Loucy (cell line): ENCODE results near the gene RPS6KA3.

ENCODE experiments used
- H2AFZ ChIP-seq: fragments of 200-600 bp; sonication (generic); 2 replicates; pipeline ENCODE4 v1.6.0; 2016; ENCODE audit warnings: antibody characterized with exemption, mild to moderate bottlenecking, low read length, moderate library complexity
- H3F3A ChIP-seq: fragments of 200-600 bp; 2 replicates; pipeline ENCODE4 v1.6.0; 2016; ENCODE audit warnings: antibody characterized with exemption, low read depth, mild to moderate bottlenecking
- H3K27me3 ChIP-seq: fragments of 200-600 bp; sonication (generic); 2 replicates; pipeline ENCODE4 v1.6.1; 2014; ENCODE audit warnings: low read length, mild to moderate bottlenecking; ENCODE audit not compliant: insufficient read depth, poor library complexity, severe bottlenecking
- H3K36me3 ChIP-seq: fragments of 200-600 bp; sonication (generic); 2 replicates; pipeline ENCODE4 v1.6.1; 2016; ENCODE audit warnings: low read length; ENCODE audit not compliant: insufficient read depth
- H3K4me1 ChIP-seq: fragments of 200-600 bp; sonication (generic); 2 replicates; pipeline ENCODE4 v1.5.1; 2014; ENCODE audit warnings: low read length, mild to moderate bottlenecking; ENCODE audit not compliant: insufficient read depth, poor library complexity, severe bottlenecking
- H3K4me2 ChIP-seq: fragments of 200-600 bp; sonication (generic); 2 replicates; pipeline ENCODE4 v1.6.0; 2014; ENCODE audit warnings: antibody characterized with exemption, low read length, low read depth, mild to moderate bottlenecking; ENCODE audit not compliant: poor library complexity, severe bottlenecking
- H3K4me3 ChIP-seq: fragments of 200-600 bp; sonication (generic); 2 replicates; pipeline ENCODE4 v1.5.1; 2014; ENCODE audit warnings: low read length, mild to moderate bottlenecking, mixed read lengths; ENCODE audit not compliant: poor library complexity, severe bottlenecking
- H3K79me2 ChIP-seq: fragments of 200-600 bp; sonication (generic); 2 replicates; pipeline ENCODE4 v1.6.1; 2014; ENCODE audit warnings: low read length; ENCODE audit not compliant: insufficient read depth
- H3K9ac ChIP-seq: fragments of 200-600 bp; sonication (generic); 2 replicates; pipeline ENCODE4 v1.6.0; 2014; ENCODE audit warnings: mild to moderate bottlenecking, low read depth, low read length, moderate library complexity; ENCODE audit not compliant: poor library complexity, severe bottlenecking
- H3K9me2 ChIP-seq: fragments of 200-600 bp; sonication (generic); replicated peaks from 2 replicates; pipeline ENCODE4 v1.6.1; 2016; ENCODE audit warnings: low read depth, low read length, mixed read lengths
- H3K9me3 ChIP-seq: fragments of 200-600 bp; sonication (generic); 2 replicates; pipeline ENCODE4 v1.6.1; 2014; ENCODE audit warnings: mild to moderate bottlenecking, antibody characterized with exemption, low read length, low read depth; ENCODE audit not compliant: insufficient read depth
- H4K20me1 ChIP-seq: fragments of 200-600 bp; sonication (generic); 2 replicates; pipeline ENCODE4 v1.6.0; 2014; ENCODE audit warnings: antibody characterized with exemption, low read length, mild to moderate bottlenecking; ENCODE audit not compliant: insufficient read depth, poor library complexity, severe bottlenecking
- CTCF ChIP-seq: fragments of 200-600 bp; sonication (generic); conservative IDR thresholded peaks from 2 replicates; pipeline ENCODE4 v1.5.1; 2014; ENCODE audit warnings: mild to moderate bottlenecking, antibody characterized with exemption, low read length
- EZH2phosphoT487 ChIP-seq: fragments of 200-600 bp; IDR thresholded peaks from 2 replicates; pipeline ENCODE4 v1.6.1; 2018; ENCODE audit warnings: antibody characterized with exemption, mild to moderate bottlenecking, moderate library complexity, borderline replicate concordance

Gene RPS6KA3

GRCh38 chrX:20265221-20265725 lies 1.4 kb downstream of the RPS6KA3 start:
- peak overlapping the region; percentile 86 for H3K4me3 ChIP-seq
- H3K27me3 ChIP-seq = no peaks in the 10 kb centered on the region
- H3K9me3 ChIP-seq = no peaks in the 10 kb centered on the region
- H3K79me2 ChIP-seq = peaks cover 61% of the 10 kb centered on the region
- H3K9ac ChIP-seq = peak overlapping the region; percentile 89
- H3K36me3 ChIP-seq = no peaks in the 10 kb centered on the region
- TF ChIP-seq EZH2phosphoT487 (no peak), CTCF (no peak)
- H4K20me1 ChIP-seq = peaks cover 53% of the 10 kb centered on the region
- H3K4me1 ChIP-seq = peaks cover 20% of the 10 kb centered on the region
- no peaks in the 10 kb centered on the region for H3F3A ChIP-seq
- H2AFZ ChIP-seq = no peak overlapping the region
- peak overlapping the region; percentile 96 for H3K4me2 ChIP-seq
- no peaks in the 10 kb centered on the region for H3K9me2 ChIP-seq

GRCh38 chrX:20263474-20263873 lies 3.2 kb downstream of the RPS6KA3 start:
- H3K9me2 ChIP-seq = no peaks in the 10 kb centered on the region
- no peaks in the 10 kb centered on the region for H3K36me3 ChIP-seq
- H4K20me1 ChIP-seq = peaks cover 67% of the 10 kb centered on the region
- peak overlapping the region; percentile 89 for H3K9ac ChIP-seq
- H3K4me1 ChIP-seq = peaks cover 28% of the 10 kb centered on the region
- H3K79me2 ChIP-seq = peaks cover 79% of the 10 kb centered on the region
- no peaks in the 10 kb centered on the region for H3F3A ChIP-seq
- TF ChIP-seq EZH2phosphoT487 (no peak), CTCF (no peak)
- peak overlapping the region; percentile 86 for H3K4me3 ChIP-seq
- no peaks in the 10 kb centered on the region for H3K27me3 ChIP-seq
- H3K4me2 ChIP-seq = peak overlapping the region; percentile 96
- no peak overlapping the region for H2AFZ ChIP-seq
- no peaks in the 10 kb centered on the region for H3K9me3 ChIP-seq

GRCh38 chrX:20260885-20261284 lies 5.8 kb downstream of the RPS6KA3 start:
- no peaks in the 10 kb centered on the region for H3K27me3 ChIP-seq
- peaks cover 99% of the 10 kb centered on the region for H3K79me2 ChIP-seq
- no peaks in the 10 kb centered on the region for H3F3A ChIP-seq
- H3K4me2 ChIP-seq = peak overlapping the region; percentile 96
- H2AFZ ChIP-seq = no peak overlapping the region
- no peaks in the 10 kb centered on the region for H3K36me3 ChIP-seq
- TF ChIP-seq EZH2phosphoT487 (no peak), CTCF (no peak)
- H3K9ac ChIP-seq = peak overlapping the region; percentile 52
- peaks cover 30% of the 10 kb centered on the region for H3K4me1 ChIP-seq
- no peaks in the 10 kb centered on the region for H3K9me3 ChIP-seq
- peak overlapping the region; percentile 67 for H3K4me3 ChIP-seq
- peaks cover 80% of the 10 kb centered on the region for H4K20me1 ChIP-seq
- H3K9me2 ChIP-seq = no peaks in the 10 kb centered on the region
